SK-N-SH (cell line): ENCODE measurements around the gene ZDHHC21.

Source experiments
- EP300 ChIP-seq, 2 experiments: IDR thresholded peaks; 2 replicates each; pipeline versions ENCODE4 v1.4.0 to v1.6.1; 2012; ENCODE audit warnings: borderline replicate concordance in 1 of 2, low read depth in 1 of 2, low read length in 1 of 2
- POLR2AphosphoS5 ChIP-seq: IDR thresholded peaks from 2 replicates; pipeline ENCODE4 v1.6.1; 2012; ENCODE audit warnings: low read depth, low read length
- TAF1 ChIP-seq: IDR thresholded peaks from 2 replicates; pipeline ENCODE4 v1.6.1; 2012; ENCODE audit warnings: low read depth, mild to moderate bottlenecking, low read length, moderate library complexity, borderline replicate concordance
- TF ChIP-seq, protein P1 (sequence below): fragments of 200-600 bp; sonication (generic); IDR thresholded peaks from 2 replicates; pipeline ENCODE4 v1.6.1; 2017; ENCODE audit warnings: antibody characterized with exemption, mild to moderate bottlenecking, moderate library complexity
- TF ChIP-seq, protein P2 (sequence below): IDR thresholded peaks from 2 replicates; pipeline ENCODE4 v1.6.1; 2012; ENCODE audit warnings: mild to moderate bottlenecking, low read depth, low read length, moderate library complexity
- TF ChIP-seq, protein P3 (sequence below): IDR thresholded peaks from 2 replicates; pipeline ENCODE4; 2012

DNA sequence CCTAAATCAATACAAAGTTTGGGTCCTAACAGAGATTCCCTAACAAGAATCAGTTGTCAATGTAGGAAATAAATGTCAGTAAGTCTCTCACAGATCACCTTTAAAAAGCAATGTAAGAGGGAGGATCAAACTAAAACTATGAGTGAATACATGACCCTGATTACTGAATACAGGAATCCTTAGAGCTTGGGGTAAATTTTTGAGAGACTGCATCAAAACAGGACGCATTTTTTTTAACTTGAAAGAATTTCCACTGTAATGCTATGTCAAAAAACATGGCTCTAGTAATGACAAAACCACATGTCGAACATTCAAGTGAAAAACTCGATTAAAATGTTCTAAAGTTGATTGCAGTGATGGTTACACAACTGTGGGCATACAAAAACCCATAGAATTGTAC lies 21.9 kb downstream of the ZDHHC21 start:
- TF ChIP-seq, protein P1, sequence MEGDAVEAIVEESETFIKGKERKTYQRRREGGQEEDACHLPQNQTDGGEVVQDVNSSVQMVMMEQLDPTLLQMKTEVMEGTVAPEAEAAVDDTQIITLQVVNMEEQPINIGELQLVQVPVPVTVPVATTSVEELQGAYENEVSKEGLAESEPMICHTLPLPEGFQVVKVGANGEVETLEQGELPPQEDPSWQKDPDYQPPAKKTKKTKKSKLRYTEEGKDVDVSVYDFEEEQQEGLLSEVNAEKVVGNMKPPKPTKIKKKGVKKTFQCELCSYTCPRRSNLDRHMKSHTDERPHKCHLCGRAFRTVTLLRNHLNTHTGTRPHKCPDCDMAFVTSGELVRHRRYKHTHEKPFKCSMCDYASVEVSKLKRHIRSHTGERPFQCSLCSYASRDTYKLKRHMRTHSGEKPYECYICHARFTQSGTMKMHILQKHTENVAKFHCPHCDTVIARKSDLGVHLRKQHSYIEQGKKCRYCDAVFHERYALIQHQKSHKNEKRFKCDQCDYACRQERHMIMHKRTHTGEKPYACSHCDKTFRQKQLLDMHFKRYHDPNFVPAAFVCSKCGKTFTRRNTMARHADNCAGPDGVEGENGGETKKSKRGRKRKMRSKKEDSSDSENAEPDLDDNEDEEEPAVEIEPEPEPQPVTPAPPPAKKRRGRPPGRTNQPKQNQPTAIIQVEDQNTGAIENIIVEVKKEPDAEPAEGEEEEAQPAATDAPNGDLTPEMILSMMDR = no peak
- TF ChIP-seq POLR2AphosphoS5 (no peak), TAF1 (no peak), EP300 (IDR thresholded peaks at IDR 0.05; ENCODE audit: borderline replicate concordance in 1 of 2, low read depth in 1 of 2, low read length in 1 of 2) (no peak)
- TF ChIP-seq, protein P2, sequence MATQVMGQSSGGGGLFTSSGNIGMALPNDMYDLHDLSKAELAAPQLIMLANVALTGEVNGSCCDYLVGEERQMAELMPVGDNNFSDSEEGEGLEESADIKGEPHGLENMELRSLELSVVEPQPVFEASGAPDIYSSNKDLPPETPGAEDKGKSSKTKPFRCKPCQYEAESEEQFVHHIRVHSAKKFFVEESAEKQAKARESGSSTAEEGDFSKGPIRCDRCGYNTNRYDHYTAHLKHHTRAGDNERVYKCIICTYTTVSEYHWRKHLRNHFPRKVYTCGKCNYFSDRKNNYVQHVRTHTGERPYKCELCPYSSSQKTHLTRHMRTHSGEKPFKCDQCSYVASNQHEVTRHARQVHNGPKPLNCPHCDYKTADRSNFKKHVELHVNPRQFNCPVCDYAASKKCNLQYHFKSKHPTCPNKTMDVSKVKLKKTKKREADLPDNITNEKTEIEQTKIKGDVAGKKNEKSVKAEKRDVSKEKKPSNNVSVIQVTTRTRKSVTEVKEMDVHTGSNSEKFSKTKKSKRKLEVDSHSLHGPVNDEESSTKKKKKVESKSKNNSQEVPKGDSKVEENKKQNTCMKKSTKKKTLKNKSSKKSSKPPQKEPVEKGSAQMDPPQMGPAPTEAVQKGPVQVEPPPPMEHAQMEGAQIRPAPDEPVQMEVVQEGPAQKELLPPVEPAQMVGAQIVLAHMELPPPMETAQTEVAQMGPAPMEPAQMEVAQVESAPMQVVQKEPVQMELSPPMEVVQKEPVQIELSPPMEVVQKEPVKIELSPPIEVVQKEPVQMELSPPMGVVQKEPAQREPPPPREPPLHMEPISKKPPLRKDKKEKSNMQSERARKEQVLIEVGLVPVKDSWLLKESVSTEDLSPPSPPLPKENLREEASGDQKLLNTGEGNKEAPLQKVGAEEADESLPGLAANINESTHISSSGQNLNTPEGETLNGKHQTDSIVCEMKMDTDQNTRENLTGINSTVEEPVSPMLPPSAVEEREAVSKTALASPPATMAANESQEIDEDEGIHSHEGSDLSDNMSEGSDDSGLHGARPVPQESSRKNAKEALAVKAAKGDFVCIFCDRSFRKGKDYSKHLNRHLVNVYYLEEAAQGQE = no peak
- TF ChIP-seq, protein P3, sequence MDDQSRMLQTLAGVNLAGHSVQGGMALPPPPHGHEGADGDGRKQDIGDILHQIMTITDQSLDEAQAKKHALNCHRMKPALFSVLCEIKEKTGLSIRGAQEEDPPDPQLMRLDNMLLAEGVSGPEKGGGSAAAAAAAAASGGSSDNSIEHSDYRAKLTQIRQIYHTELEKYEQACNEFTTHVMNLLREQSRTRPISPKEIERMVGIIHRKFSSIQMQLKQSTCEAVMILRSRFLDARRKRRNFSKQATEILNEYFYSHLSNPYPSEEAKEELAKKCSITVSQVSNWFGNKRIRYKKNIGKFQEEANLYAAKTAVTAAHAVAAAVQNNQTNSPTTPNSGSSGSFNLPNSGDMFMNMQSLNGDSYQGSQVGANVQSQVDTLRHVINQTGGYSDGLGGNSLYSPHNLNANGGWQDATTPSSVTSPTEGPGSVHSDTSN = no peak
